ENCODE results near the gene HESX1.

HESX1 gene

DNA sequence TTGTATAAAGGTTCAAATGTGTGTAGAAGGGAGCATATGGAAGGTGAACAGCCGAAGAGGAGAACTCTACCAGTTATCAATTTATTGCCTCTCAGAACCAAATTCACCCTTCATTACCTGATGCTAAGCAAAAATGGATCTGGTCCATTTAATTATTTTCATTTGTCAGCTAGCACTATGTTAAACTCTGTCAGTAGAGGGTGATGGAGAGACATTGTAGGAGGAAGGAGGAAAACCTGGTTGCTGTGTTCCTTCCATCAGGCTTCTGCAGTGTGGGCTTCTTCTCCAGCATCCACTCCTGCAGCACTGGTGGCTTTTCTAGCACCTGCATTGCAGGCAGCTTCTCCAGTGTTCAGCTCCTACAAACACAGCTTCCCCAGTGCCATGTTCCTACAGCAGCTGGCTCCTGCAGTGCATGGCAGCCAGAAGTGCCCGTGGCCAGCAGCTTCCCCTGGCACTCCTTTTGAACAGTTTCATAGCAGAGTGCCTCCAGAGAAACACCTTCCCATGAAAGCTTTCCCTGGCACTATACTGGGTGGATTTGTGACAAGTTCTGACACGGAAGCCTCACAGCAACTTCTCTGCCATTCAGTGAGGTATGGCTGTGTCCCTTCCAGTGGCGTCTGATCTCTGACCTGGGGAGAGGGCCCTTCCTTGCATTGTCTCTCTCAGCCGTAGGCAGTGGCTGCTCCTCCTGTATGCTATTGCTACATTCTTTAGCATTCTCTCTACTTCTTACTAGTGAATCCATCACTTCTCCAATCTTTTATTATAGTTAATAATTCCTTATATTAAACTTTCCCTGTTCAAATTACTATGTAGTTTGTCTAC lies 20.0 kb downstream of the HESX1 start:
- H3K79me2 ChIP-seq (ENCODE audit: control insufficient read depth, low read length), result no peaks in the 10 kb centered on the region
- peaks cover 4% of the 10 kb centered on the region for H3K27me3 ChIP-seq (ENCODE audit: control insufficient read depth, low read length)
- H3K4me1 ChIP-seq (ENCODE audit: control insufficient read depth, low read length), result no peaks in the 10 kb centered on the region
- TF ChIP-seq EZH2phosphoT487 (IDR thresholded peaks at IDR 0.05; ENCODE audit: borderline replicate concordance, low read length), result no peak
- TF ChIP-seq, protein P1, sequence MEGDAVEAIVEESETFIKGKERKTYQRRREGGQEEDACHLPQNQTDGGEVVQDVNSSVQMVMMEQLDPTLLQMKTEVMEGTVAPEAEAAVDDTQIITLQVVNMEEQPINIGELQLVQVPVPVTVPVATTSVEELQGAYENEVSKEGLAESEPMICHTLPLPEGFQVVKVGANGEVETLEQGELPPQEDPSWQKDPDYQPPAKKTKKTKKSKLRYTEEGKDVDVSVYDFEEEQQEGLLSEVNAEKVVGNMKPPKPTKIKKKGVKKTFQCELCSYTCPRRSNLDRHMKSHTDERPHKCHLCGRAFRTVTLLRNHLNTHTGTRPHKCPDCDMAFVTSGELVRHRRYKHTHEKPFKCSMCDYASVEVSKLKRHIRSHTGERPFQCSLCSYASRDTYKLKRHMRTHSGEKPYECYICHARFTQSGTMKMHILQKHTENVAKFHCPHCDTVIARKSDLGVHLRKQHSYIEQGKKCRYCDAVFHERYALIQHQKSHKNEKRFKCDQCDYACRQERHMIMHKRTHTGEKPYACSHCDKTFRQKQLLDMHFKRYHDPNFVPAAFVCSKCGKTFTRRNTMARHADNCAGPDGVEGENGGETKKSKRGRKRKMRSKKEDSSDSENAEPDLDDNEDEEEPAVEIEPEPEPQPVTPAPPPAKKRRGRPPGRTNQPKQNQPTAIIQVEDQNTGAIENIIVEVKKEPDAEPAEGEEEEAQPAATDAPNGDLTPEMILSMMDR (IDR thresholded peaks at IDR 0.05; ENCODE audit: low read depth, low read length, poor library complexity, severe bottlenecking), result peak; percentile 50
- H3K4me3 ChIP-seq (ENCODE audit: low read length), result no peak overlapping the region
- no peaks in the 10 kb centered on the region for H4K20me1 ChIP-seq (ENCODE audit: control insufficient read depth, insufficient read depth, low read depth, low read length)
- H3K4me2 ChIP-seq (ENCODE audit: low read length), result no peak overlapping the region
- no peaks in the 10 kb centered on the region for H3F3A ChIP-seq (ENCODE audit: control insufficient read depth, insufficient read depth)
- H3K27ac ChIP-seq (ENCODE audit: low read depth, low read length), result no peak overlapping the region
- H3K9me2 ChIP-seq (replicated peaks; ENCODE audit: control insufficient read depth, low read length), result no peaks in the 10 kb centered on the region
- H3K9me3 ChIP-seq (ENCODE audit: control insufficient read depth, insufficient read depth, low read length), result no peaks in the 10 kb centered on the region
- no peaks in the 10 kb centered on the region for H3K36me3 ChIP-seq (ENCODE audit: control insufficient read depth, low read length)

DNA sequence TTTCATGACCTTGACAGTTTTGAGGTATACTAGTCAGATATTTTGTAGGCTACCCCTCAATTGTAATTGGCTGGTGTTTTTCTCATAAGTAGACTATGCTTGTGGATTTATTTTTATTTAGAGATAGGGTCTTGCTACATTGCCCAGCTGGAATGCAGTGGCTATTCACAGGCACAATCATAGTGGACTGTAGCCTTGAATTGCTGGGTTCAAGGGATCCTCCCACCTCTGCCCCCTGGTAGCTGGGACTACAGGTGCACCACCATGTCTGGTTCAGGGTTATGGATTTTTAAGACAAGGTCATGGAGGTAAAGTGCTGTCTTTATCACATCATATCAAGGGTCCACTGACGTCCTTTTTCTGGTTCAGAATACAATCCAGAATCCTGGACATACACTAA lies 23.7 kb downstream of the HESX1 start:
- Histone ChIP-seq H3F3A (ENCODE audit: control insufficient read depth, insufficient read depth) (no peaks in the 10 kb centered on the region), H3K27ac (ENCODE audit: low read depth, low read length) (no peak overlapping the region), H3K27me3 (ENCODE audit: control insufficient read depth, low read length) (peaks cover 12% of the 10 kb centered on the region), H3K4me1 (ENCODE audit: control insufficient read depth, low read length) (no peaks in the 10 kb centered on the region), H3K4me3 (ENCODE audit: low read length) (no peak overlapping the region), H3K36me3 (ENCODE audit: control insufficient read depth, low read length) (no peaks in the 10 kb centered on the region), H3K9me3 (ENCODE audit: control insufficient read depth, insufficient read depth, low read length) (no peaks in the 10 kb centered on the region), H3K79me2 (ENCODE audit: control insufficient read depth, low read length) (no peaks in the 10 kb centered on the region), H4K20me1 (ENCODE audit: control insufficient read depth, insufficient read depth, low read depth, low read length) (no peaks in the 10 kb centered on the region), H3K9me2 (replicated peaks; ENCODE audit: control insufficient read depth, low read length) (no peaks in the 10 kb centered on the region), H3K4me2 (ENCODE audit: low read length) (no peak overlapping the region)
- TF ChIP-seq EZH2phosphoT487 (IDR thresholded peaks at IDR 0.05; ENCODE audit: borderline replicate concordance, low read length), result no peak
- TF ChIP-seq, protein P1 (IDR thresholded peaks at IDR 0.05; ENCODE audit: low read depth, low read length, poor library complexity, severe bottlenecking), result no peak

DNA sequence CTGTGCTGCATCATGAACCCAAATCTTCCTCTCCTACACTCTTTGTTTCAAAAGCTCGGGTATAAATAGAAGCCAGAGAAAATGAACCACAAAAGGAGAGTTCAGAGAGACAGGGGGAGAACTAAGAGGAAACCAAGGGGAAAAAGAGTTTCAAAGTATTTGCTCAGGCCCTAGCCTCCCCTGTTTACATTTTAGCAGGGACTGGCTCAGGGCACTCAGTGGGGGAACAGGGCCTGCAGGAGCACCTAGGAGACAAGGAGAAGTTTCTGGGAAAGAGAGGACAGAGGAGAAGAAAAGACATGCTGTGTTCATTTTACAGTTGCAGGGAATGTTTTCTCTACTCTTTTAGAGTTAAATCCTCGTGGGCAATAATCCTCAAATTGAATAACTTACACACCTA lies 26.1 kb downstream of the HESX1 start:
- H3K4me1 ChIP-seq (ENCODE audit: control insufficient read depth, low read length), result peaks cover 15% of the 10 kb centered on the region
- no peak overlapping the region for H3K27ac ChIP-seq (ENCODE audit: low read depth, low read length)
- no peak overlapping the region for H3K4me2 ChIP-seq (ENCODE audit: low read length)
- peaks cover 27% of the 10 kb centered on the region for H3K27me3 ChIP-seq (ENCODE audit: control insufficient read depth, low read length)
- H3K79me2 ChIP-seq (ENCODE audit: control insufficient read depth, low read length), result no peaks in the 10 kb centered on the region
- H3K36me3 ChIP-seq (ENCODE audit: control insufficient read depth, low read length), result no peaks in the 10 kb centered on the region
- no peaks in the 10 kb centered on the region for H3K9me2 ChIP-seq (replicated peaks; ENCODE audit: control insufficient read depth, low read length)
- H3F3A ChIP-seq (ENCODE audit: control insufficient read depth, insufficient read depth), result no peaks in the 10 kb centered on the region
- H3K4me3 ChIP-seq (ENCODE audit: low read length), result no peak overlapping the region
- TF ChIP-seq EZH2phosphoT487 (IDR thresholded peaks at IDR 0.05; ENCODE audit: borderline replicate concordance, low read length), result no peak
- TF ChIP-seq, protein P1 (IDR thresholded peaks at IDR 0.05; ENCODE audit: low read depth, low read length, poor library complexity, severe bottlenecking), result no peak
- H4K20me1 ChIP-seq (ENCODE audit: control insufficient read depth, insufficient read depth, low read depth, low read length), result no peaks in the 10 kb centered on the region
- no peaks in the 10 kb centered on the region for H3K9me3 ChIP-seq (ENCODE audit: control insufficient read depth, insufficient read depth, low read length)
